Measurements from ENCODE around the gene CDH13. TPM values are rescaled to one million over a fixed set of nuclear protein-coding genes. Genes with fewer than 3 reads are reported as not detected.
A peak's percentile ranks its signal among the peaks of the same experiment; 100 is the strongest.

The CDH13 gene
- total and polyA plus RNA-seq, 2 donors (not counting 3 experiments of a cell fraction or from before 2014, with no cell fraction given), result 96.6 to 124 TPM

- Histone ChIP-seq H2AFZ (ENCODE audit: low read depth, low read length) (no peak overlapping the region), H3K4me3 (replicated peaks in 1 of 3; ENCODE audit: insufficient read depth in 1 of 3, low read depth in 1 of 3, low read length in 3 of 3) (no peak overlapping the region), H3K9me1 (replicated peaks; ENCODE audit: control insufficient read depth, extremely low read depth, insufficient read depth, low read length) (no peaks in the 10 kb centered on the region), H3K36me3 (ENCODE audit: control insufficient read depth in 2 of 2, extremely low read depth in 1 of 2, insufficient read depth in 2 of 2, low read length in 2 of 2) (no peaks in the 10 kb centered on the region), H3K27ac (ENCODE audit: insufficient read depth, low read depth, low read length) (no peak overlapping the region), H3K79me2 (ENCODE audit: control insufficient read depth, insufficient read depth, low read length) (no peaks in the 10 kb centered on the region), H3K9ac (replicated peaks; ENCODE audit: extremely low read depth, insufficient read depth, low read length) (no peak overlapping the region), H4K20me1 (replicated peaks; ENCODE audit: control insufficient read depth, extremely low read depth, insufficient read depth, low read length) (no peaks in the 10 kb centered on the region), H3K9me3 (replicated peaks; ENCODE audit: control insufficient read depth, insufficient read depth, low read length) (no peaks in the 10 kb centered on the region), H3K27me3 (ENCODE audit: control insufficient read depth in 2 of 2, insufficient read depth in 2 of 2, low read length in 2 of 2) (no peaks in the 10 kb centered on the region), H3K4me1 (ENCODE audit: control insufficient read depth, extremely low read depth, insufficient read depth, low read length) (no peaks in the 10 kb centered on the region), H3K4me2 (ENCODE audit: insufficient read depth, low read length) (no peak overlapping the region)
- POLR2A ChIA-PET, result no interaction called here
- CTCF ChIA-PET, result no interaction called here
- DNase-seq (ENCODE audit: low read depth, low spot score) (no peak), FAIRE-seq (no peak)
- BruUV-seq (replicated peaks), result no TSS peak
- intact Hi-C loops (cut with micrococcal nuclease), result no loop called here
- TF ChIP-seq JUN (IDR thresholded peaks at IDR 0.05; ENCODE audit: borderline replicate concordance, insufficient read depth, insufficient read length, low read depth) (peak; percentile 17), CTCF (IDR thresholded peaks at IDR 0.05; ENCODE audit: extremely low read depth in 1 of 2, insufficient read depth in 1 of 2, low read depth in 1 of 2, low read length in 2 of 2) (no peak)
- dilution Hi-C loops (cut with MboI; ENCODE audit: extremely low pct_ligation_motif_present, low sequenced_read_pairs), result no loop called here
These were observed 579.1 kb downstream of the CDH13 start for GRCh38 chr16:83205896-83206295.

- Histone ChIP-seq H4K20me1 (replicated peaks; ENCODE audit: control insufficient read depth, extremely low read depth, insufficient read depth, low read length) (no peaks in the 10 kb centered on the region), H3K4me2 (ENCODE audit: insufficient read depth, low read length) (no peak overlapping the region), H3K9me3 (replicated peaks; ENCODE audit: control insufficient read depth, insufficient read depth, low read length) (no peaks in the 10 kb centered on the region), H3K27me3 (ENCODE audit: control insufficient read depth in 2 of 2, insufficient read depth in 2 of 2, low read length in 2 of 2) (no peaks in the 10 kb centered on the region), H3K4me3 (replicated peaks in 1 of 3; ENCODE audit: insufficient read depth in 1 of 3, low read depth in 1 of 3, low read length in 3 of 3) (no peak overlapping the region), H2AFZ (ENCODE audit: low read depth, low read length) (no peak overlapping the region), H3K79me2 (ENCODE audit: control insufficient read depth, insufficient read depth, low read length) (no peaks in the 10 kb centered on the region), H3K27ac (ENCODE audit: insufficient read depth, low read depth, low read length) (no peak overlapping the region), H3K9ac (replicated peaks; ENCODE audit: extremely low read depth, insufficient read depth, low read length) (no peak overlapping the region), H3K36me3 (ENCODE audit: control insufficient read depth in 2 of 2, extremely low read depth in 1 of 2, insufficient read depth in 2 of 2, low read length in 2 of 2) (no peaks in the 10 kb centered on the region), H3K9me1 (replicated peaks; ENCODE audit: control insufficient read depth, extremely low read depth, insufficient read depth, low read length) (no peaks in the 10 kb centered on the region), H3K4me1 (ENCODE audit: control insufficient read depth, extremely low read depth, insufficient read depth, low read length) (no peaks in the 10 kb centered on the region)
- TF ChIP-seq EZH2 (IDR thresholded peaks at IDR 0.05; ENCODE audit: borderline replicate concordance, low read depth, low read length, severe bottlenecking) (no peak), MYC (IDR thresholded peaks at IDR 0.05; ENCODE audit: low read depth, low read length) (no peak), POLR2A (IDR thresholded peaks at IDR 0.05; ENCODE audit: low read depth, low read length) (no peak), GATA2 (IDR thresholded peaks at IDR 0.05; ENCODE audit: insufficient read depth, insufficient read length, low read depth, low read length) (no peak), JUN (IDR thresholded peaks at IDR 0.05; ENCODE audit: borderline replicate concordance, insufficient read depth, insufficient read length, low read depth) (no peak), MAX (IDR thresholded peaks at IDR 0.05; ENCODE audit: insufficient read depth, insufficient read length) (no peak), POLR2AphosphoS5 (IDR thresholded peaks at IDR 0.05; ENCODE audit: insufficient read depth, low read depth, low read length) (no peak), FOS (IDR thresholded peaks at IDR 0.05; ENCODE audit: borderline replicate concordance, insufficient read depth, low read length) (no peak), CTCF (IDR thresholded peaks at IDR 0.05; ENCODE audit: extremely low read depth in 1 of 2, insufficient read depth in 1 of 2, low read depth in 1 of 2, low read length in 2 of 2) (no peak)
- POLR2A ChIA-PET, result no interaction called here
- FAIRE-seq (no peak), DNase-seq (ENCODE audit: low read depth, low spot score) (no peak)
- intact Hi-C loops (cut with micrococcal nuclease), result no loop called here
- BruUV-seq (replicated peaks), result no TSS peak
- dilution Hi-C loops (cut with MboI; ENCODE audit: extremely low pct_ligation_motif_present, low sequenced_read_pairs), result no loop called here
- CTCF ChIA-PET, result no interaction called here
These were observed 579.7 kb downstream of the CDH13 start for GRCh38 chr16:83206426-83206825.

Measured in endothelial cell of umbilical vein (primary cell).